DOHH2 (cell line): ENCODE data around the gene ITPK1.

ENCODE experiments used
- EZH2phosphoT487 ChIP-seq: fragments of 200-600 bp; sonication (generic); IDR thresholded peaks from 2 replicates; pipeline ENCODE4 v1.6.1; 2017; ENCODE audit warnings: borderline replicate concordance, mild to moderate bottlenecking, antibody characterized with exemption, low read length, moderate library complexity, mixed read lengths
- TF ChIP-seq, protein P1 (sequence below): fragments of 200-600 bp; sonication (generic); IDR thresholded peaks from one replicate; pipeline ENCODE4 v1.5.1; 2014; ENCODE audit warnings: antibody characterized with exemption, mild to moderate bottlenecking, low read depth, low read length; ENCODE audit not compliant: poor library complexity, severe bottlenecking

- TF ChIP-seq, protein P1, sequence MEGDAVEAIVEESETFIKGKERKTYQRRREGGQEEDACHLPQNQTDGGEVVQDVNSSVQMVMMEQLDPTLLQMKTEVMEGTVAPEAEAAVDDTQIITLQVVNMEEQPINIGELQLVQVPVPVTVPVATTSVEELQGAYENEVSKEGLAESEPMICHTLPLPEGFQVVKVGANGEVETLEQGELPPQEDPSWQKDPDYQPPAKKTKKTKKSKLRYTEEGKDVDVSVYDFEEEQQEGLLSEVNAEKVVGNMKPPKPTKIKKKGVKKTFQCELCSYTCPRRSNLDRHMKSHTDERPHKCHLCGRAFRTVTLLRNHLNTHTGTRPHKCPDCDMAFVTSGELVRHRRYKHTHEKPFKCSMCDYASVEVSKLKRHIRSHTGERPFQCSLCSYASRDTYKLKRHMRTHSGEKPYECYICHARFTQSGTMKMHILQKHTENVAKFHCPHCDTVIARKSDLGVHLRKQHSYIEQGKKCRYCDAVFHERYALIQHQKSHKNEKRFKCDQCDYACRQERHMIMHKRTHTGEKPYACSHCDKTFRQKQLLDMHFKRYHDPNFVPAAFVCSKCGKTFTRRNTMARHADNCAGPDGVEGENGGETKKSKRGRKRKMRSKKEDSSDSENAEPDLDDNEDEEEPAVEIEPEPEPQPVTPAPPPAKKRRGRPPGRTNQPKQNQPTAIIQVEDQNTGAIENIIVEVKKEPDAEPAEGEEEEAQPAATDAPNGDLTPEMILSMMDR: no peak
- TF ChIP-seq EZH2phosphoT487: no peak
Observed at GRCh38 chr14:92978229-92979021, 137.3 kb downstream of the ITPK1 start.
